Ureter (tissue), 1 donor: Measurements from ENCODE around the gene GPRIN3. TPM values are rescaled to one million over a fixed set of nuclear protein-coding genes. Genes with fewer than 3 reads are reported as not detected.

Experiments used
- DNase-seq: peaks from one replicate; pipeline ENCODE4 v3.0.0-alpha.2; 2020; ENCODE audit warnings: low spot score
- total RNA-seq: library from RNA; stranded (reverse); gene quantifications from one replicate; pipeline ENCODE4 v1.2.4, GENCODE V29; 2023
- donor health status: DM: yes; HTN: yes; CAD: no.

GPRIN3 gene
- total RNA-seq, result 3.5 TPM

DNA sequence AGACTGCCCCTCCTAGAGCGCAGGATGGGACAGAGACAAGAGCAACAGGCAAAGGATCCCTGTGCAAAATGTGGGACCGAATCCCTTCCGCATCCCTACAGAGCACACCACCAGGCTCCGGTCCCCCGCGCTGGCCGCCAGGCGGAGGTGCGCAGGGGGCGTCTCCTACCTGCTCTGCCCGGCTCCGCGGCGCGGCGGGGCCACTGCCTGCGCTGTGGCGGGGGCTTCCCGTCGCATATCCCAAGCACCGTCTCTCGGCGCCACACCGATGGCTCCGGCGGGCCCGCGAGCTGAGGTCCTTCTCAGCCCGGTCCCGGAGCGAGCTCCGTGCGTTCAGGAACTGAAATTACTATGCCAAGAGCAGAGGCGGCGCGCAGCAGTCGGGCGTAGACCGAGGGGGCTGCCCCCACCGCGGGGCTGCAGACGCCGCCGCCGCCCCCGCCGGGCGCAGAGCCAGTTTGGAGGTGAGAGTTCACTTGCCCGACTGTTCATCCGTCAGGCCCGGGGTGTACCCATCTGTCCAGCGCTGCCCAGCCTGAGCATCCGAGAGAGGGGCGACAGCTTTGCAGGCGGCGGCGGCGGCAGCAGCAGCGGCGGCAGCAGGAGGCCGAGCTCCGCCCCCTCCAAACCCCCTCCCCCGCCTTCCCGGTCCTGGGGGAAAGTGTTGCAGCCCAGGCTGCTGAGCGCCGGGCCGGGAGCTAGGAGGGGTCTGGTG lies at the start of gene GPRIN3:
Gene GPRIN3 (minus strand): TSS at position 355 of the 715 bp plus-strand sequence. CDS start 57,690 bp downstream, outside the sequence.
- DNase-seq, result no peak

- DNase-seq, result no peak
These were observed 49.7 kb upstream of the GPRIN3 start for GRCh38 chr4:89357340-89357739.

DNA sequence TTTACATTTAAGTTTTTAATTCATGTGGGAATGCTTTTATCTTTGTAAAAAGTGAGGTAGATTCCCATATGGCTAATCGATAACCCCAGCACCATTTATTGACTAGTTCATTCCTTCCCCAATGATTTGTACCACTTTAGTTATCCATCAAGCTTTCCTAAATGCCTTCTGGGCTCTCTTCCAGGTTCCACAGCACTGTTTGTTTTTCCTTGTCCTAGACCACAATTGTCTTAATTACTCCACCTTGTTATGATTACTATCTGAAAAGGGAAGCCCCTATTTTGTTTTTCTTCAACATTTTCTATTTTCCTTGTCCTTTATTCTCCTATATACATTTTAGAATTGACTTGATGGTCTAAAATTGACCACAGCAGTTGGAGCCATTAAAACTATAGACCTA lies 48.5 kb upstream of the GPRIN3 start:
- no peak for DNase-seq

- no peak for DNase-seq
These were observed 45.9 kb upstream of the GPRIN3 start for GRCh38 chr4:89353514-89353913.

DNA sequence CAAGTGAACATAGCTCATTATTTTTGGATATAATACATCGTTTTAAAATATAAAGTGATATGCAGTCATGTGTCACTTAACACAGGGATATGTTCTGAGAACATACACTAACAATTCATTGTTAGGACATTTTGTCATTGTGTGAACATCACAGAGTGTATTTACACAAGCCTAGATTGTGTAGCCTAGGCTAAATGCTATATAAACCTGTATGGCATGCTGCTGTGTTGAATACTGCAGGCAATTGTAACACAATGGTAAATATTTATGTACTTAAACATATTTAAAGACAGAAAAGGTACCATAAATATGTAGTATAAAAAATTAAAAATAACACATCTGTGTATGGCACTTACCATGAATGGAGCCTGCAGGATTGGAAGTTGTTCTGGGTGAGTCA lies 44.9 kb upstream of the GPRIN3 start:
- DNase-seq, result no peak

- DNase-seq, result no peak
These were observed 43.6 kb upstream of the GPRIN3 start for GRCh38 chr4:89351201-89351600.

- DNase-seq, result no peak
These were observed 39.9 kb upstream of the GPRIN3 start for GRCh38 chr4:89347363-89348025.

GRCh38 chr4:89344571-89344970 lies 37.0 kb upstream of the GPRIN3 start:
- DNase-seq, result no peak

GRCh38 chr4:89338206-89338605 lies 30.6 kb upstream of the GPRIN3 start:
- no peak for DNase-seq

DNA sequence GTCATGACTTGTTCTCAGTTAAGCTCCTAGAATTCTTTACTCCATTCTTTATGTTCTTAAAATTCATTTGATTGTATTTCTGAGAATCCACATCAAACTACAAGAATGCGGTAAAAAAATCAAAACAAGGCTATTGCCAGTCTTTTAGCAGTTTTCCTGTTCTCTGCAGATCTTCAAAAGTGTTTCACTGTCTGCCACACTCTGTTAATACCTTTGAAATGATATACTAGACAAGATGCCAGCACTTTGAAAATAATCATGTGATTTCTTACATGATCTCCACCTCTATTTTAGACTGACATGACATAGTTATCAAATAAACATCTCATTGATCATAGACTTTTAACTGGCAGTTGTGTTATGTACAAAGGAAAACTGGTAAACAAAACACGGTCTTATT lies 30.1 kb upstream of the GPRIN3 start:
- DNase-seq, result no peak

GRCh38 chr4:89336818-89337420 lies 29.3 kb upstream of the GPRIN3 start:
- DNase-seq, result no peak

- DNase-seq, result no peak
These were observed 27.2 kb upstream of the GPRIN3 start for GRCh38 chr4:89334830-89335229.

DNA sequence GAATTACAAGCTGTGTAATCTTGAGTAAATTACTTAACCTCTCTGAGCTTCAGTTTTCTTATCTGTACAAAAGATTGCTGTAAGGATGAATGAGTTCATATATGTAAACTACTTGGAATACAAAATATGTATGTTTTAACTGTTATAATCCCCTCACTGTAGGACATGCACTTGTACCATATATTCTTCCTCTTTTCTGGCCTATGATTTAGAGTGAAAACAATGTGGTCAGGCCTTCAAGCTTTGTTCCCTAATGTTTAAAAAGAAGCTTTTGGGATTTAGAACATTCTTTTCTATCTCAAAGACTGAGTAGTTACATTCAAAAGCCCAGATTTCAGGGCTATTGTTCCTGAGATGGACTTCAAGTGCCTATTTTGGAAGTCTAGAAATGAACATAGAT lies 26.7 kb upstream of the GPRIN3 start:
- no peak for DNase-seq

- DNase-seq, result no peak
These were observed 24.3 kb upstream of the GPRIN3 start for GRCh38 chr4:89331686-89332544.

DNA sequence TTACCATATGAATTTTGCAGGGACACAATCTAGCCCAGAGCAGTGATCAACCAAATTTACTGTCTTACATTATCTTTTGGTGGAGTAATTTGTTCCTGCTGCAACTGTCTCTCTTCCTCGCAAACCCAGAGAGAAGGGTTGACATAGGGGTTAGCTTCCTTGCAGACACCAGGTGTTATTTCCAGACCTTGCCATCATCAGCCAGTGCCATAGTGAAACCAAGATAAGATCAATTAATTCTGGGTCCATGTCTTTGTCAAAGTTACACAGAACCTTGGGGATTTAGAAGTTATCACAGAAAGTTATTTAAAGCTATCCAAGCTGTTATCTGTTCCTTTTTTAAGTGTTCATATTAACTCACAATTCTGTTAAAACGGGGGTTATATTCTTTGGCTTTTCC lies 23.6 kb upstream of the GPRIN3 start:
- DNase-seq, result no peak

GRCh38 chr4:89329280-89329679 lies 21.7 kb upstream of the GPRIN3 start:
- DNase-seq, result no peak

GRCh38 chr4:89324671-89325070 lies 17.1 kb upstream of the GPRIN3 start:
- no peak for DNase-seq

- no peak for DNase-seq
These were observed 15.1 kb upstream of the GPRIN3 start for GRCh38 chr4:89322671-89323070.

- no peak for DNase-seq
These were observed 12.2 kb upstream of the GPRIN3 start for GRCh38 chr4:89319756-89320155.

- no peak for DNase-seq
These were observed 9.3 kb upstream of the GPRIN3 start for GRCh38 chr4:89316931-89317366.

DNA sequence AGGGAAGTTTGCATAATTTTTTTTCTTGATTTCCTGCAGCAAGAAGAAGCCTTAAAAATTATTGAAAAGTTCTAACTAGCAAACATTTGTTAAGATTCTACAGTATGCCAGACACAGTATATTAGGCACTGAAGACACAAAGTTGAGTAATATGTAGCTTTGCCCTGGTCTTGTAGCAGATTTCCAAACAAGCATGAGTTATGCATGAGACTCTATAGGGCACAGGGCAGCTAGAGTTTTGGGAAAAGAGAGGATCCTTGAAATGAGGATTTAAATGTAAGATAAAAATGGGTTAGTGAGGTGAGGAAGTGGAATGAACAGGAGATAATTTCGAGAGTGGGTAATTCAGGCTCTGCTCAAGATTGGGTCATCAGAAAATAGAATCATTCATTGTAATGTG lies 8.6 kb upstream of the GPRIN3 start:
- DNase-seq, result no peak

GRCh38 chr4:89314291-89314690 lies 6.7 kb upstream of the GPRIN3 start:
- no peak for DNase-seq
